KMS-11 (cell line): Measurements from ENCODE around the gene OR2T6.

Experiments used
- H2AFZ ChIP-seq: fragments of 200-600 bp; sonication (generic); 2 replicates; pipeline ENCODE4 v1.6.1; 2016; ENCODE audit warnings: antibody characterized with exemption, mixed run types, low read depth
- H3K27ac ChIP-seq: fragments of 200-600 bp; sonication (generic); 2 replicates; pipeline ENCODE4 v1.6.1; 2016; ENCODE audit warnings: mild to moderate bottlenecking, mixed run types
- H3K27me3 ChIP-seq: fragments of 200-600 bp; sonication (generic); 2 replicates; pipeline ENCODE4 v1.6.1; 2017; ENCODE audit warnings: mild to moderate bottlenecking, low read depth, mixed run types, moderate library complexity; ENCODE audit not compliant: insufficient read depth
- H3K36me3 ChIP-seq: fragments of 200-600 bp; sonication (generic); 2 replicates; pipeline ENCODE4 v1.6.1; 2017; ENCODE audit warnings: mild to moderate bottlenecking, mixed run types; ENCODE audit not compliant: insufficient read depth
- H3K4me1 ChIP-seq: fragments of 200-600 bp; sonication (generic); 2 replicates; pipeline ENCODE4 v1.6.1; 2016; ENCODE audit warnings: mild to moderate bottlenecking, low read depth, mixed run types; ENCODE audit not compliant: poor library complexity, severe bottlenecking
- H3K4me2 ChIP-seq: fragments of 200-600 bp; sonication (generic); 2 replicates; pipeline ENCODE4 v1.7.0; 2016; ENCODE audit warnings: mild to moderate bottlenecking, mixed run types
- H3K4me3 ChIP-seq: fragments of 200-600 bp; sonication (generic); IDR thresholded peaks from 2 replicates; pipeline ENCODE4 v1.6.1; 2017; ENCODE audit warnings: low read depth, low read length, mixed read lengths; ENCODE audit not compliant: insufficient read depth
- H3K79me2 ChIP-seq: fragments of 200-600 bp; sonication (generic); 2 replicates; pipeline ENCODE4 v1.6.1; 2016; ENCODE audit warnings: low read depth, mixed run types; ENCODE audit not compliant: insufficient read depth
- H3K9ac ChIP-seq: fragments of 200-600 bp; sonication (generic); 2 replicates; pipeline ENCODE4 v1.6.1; 2016; ENCODE audit warnings: mild to moderate bottlenecking, mixed run types
- H4K20me1 ChIP-seq: fragments of 200-600 bp; sonication (generic); 2 replicates; pipeline ENCODE4 v1.6.1; 2016; ENCODE audit warnings: mild to moderate bottlenecking, mixed run types; ENCODE audit not compliant: insufficient read depth
- CTCF ChIP-seq: fragments of 200-600 bp; sonication (generic); conservative IDR thresholded peaks from 2 replicates; pipeline ENCODE4 v1.6.1; 2017; ENCODE audit warnings: low read depth, mild to moderate bottlenecking, antibody characterized with exemption, low read length, moderate library complexity, mixed read lengths

The OR2T6 gene, protein sequence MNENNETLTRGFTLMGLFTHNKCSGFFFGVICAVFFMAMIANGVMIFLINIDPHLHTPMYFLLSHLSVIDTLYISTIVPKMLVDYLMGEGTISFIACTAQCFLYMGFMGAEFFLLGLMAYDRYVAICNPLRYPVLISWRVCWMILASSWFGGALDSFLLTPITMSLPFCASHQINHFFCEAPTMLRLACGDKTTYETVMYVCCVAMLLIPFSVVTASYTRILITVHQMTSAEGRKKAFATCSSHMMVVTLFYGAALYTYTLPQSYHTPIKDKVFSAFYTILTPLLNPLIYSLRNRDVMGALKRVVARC

GRCh38 chr1:248375446-248375845, at the start of gene OR2T6:
Gene OR2T6 (plus strand): TSS chr1:248375746. CDS start chr1:248387609, 11,863 bp downstream.
- Histone ChIP-seq H3K36me3 (no peaks in the 10 kb centered on the region), H3K4me3 (no peak within 1 kb of the TSS), H3K4me2 (no peak within 1 kb of the TSS), H4K20me1 (no peaks in the 10 kb centered on the region), H2AFZ (no peak within 1 kb of the TSS), H3K27me3 (no peaks in the 10 kb centered on the region), H3K27ac (no peak within 1 kb of the TSS), H3K79me2 (no peaks in the 10 kb centered on the region), H3K9ac (no peak within 1 kb of the TSS), H3K4me1 (no peaks in the 10 kb centered on the region)
- TF ChIP-seq CTCF = no peak

DNA sequence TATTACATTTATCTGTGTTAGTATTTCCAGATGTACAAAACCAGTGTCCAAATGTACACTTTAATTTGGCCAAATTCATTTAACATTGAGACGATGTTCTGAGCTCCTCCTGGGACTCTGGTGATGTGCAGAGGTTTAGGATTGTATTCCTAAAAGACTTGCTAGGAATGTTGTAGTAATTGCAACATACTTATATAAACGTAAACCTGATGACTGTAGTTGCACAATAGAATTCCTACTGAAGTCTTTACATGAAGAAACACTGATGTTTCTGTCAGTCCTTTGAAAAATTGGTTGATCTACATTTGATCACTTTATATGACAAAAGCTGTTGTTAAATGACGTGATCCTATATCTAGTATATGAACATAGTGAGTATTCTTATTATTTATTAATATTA, 32.1 kb upstream of the OR2T6 start:
- Histone ChIP-seq H4K20me1 (no peaks in the 10 kb centered on the region), H3K79me2 (no peaks in the 10 kb centered on the region), H3K9ac (no peak overlapping the region), H3K27ac (no peak overlapping the region), H3K4me1 (no peaks in the 10 kb centered on the region), H3K27me3 (no peaks in the 10 kb centered on the region), H3K36me3 (no peaks in the 10 kb centered on the region), H2AFZ (no peak overlapping the region), H3K4me2 (no peak overlapping the region), H3K4me3 (no peak overlapping the region)
- no peak for TF ChIP-seq CTCF

- H3K4me2 ChIP-seq = no peak within 1 kb of the TSS
Observed at GRCh38 chr1:248348475-248348874, 27.1 kb upstream of the OR2T6 start, which contains the start of gene OR14C36. Gene OR14C36 (plus strand): TSS chr1:248348775. CDS start chr1:248348775, 0 bp downstream.

GRCh38 chr1:248359415-248359814, 16.1 kb upstream of the OR2T6 start:
- H3K27me3 ChIP-seq = no peaks in the 10 kb centered on the region
- H2AFZ ChIP-seq = no peak overlapping the region
- no peak overlapping the region for H3K4me2 ChIP-seq
- no peak overlapping the region for H3K27ac ChIP-seq
- H3K4me1 ChIP-seq = no peaks in the 10 kb centered on the region
- no peak for TF ChIP-seq CTCF
- H4K20me1 ChIP-seq = no peaks in the 10 kb centered on the region
- no peak overlapping the region for H3K9ac ChIP-seq
- H3K79me2 ChIP-seq = no peaks in the 10 kb centered on the region
- H3K4me3 ChIP-seq = no peak overlapping the region
- no peaks in the 10 kb centered on the region for H3K36me3 ChIP-seq

More at GRCh38 chr1:248348475-248348874, 27.1 kb upstream of the OR2T6 start, which contains the start of gene OR14C36:
- no peak for TF ChIP-seq CTCF
- H3K4me3 ChIP-seq = no peak within 1 kb of the TSS
- no peaks in the 10 kb centered on the region for H3K27me3 ChIP-seq
- no peak within 1 kb of the TSS for H2AFZ ChIP-seq
- no peaks in the 10 kb centered on the region for H3K36me3 ChIP-seq
- H4K20me1 ChIP-seq = no peaks in the 10 kb centered on the region
- H3K9ac ChIP-seq = no peak within 1 kb of the TSS
- no peaks in the 10 kb centered on the region for H3K79me2 ChIP-seq
- no peaks in the 10 kb centered on the region for H3K4me1 ChIP-seq
- no peak within 1 kb of the TSS for H3K27ac ChIP-seq
